ENCODE data around the gene CBS.
"Not testable (repeated sequence)": the region's sequence is repeated elsewhere in the genome, so short reads cannot be mapped to it uniquely, and the experiment has no call there.

Gene CBS

DNA sequence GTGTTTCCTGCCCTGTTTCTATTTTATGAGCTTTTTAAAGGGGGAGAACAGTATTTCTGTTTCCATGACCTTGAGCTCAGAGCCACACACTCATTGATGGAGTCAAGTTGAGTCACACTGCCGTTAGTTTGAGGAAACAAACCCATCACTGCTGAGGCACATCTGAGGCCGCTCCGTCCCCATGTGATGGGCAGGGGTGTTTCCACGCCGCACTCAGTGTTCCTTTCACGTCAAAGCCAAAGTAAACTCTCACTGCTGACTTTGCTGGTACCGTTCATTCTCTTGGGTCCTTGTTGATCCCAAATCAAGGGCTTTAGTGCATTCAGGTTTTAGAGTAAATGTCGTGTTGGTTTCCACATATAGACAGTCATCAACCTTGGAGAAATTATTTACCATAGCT, 52.5 kb downstream of the CBS start:
- DNase-seq = no peak

DNA sequence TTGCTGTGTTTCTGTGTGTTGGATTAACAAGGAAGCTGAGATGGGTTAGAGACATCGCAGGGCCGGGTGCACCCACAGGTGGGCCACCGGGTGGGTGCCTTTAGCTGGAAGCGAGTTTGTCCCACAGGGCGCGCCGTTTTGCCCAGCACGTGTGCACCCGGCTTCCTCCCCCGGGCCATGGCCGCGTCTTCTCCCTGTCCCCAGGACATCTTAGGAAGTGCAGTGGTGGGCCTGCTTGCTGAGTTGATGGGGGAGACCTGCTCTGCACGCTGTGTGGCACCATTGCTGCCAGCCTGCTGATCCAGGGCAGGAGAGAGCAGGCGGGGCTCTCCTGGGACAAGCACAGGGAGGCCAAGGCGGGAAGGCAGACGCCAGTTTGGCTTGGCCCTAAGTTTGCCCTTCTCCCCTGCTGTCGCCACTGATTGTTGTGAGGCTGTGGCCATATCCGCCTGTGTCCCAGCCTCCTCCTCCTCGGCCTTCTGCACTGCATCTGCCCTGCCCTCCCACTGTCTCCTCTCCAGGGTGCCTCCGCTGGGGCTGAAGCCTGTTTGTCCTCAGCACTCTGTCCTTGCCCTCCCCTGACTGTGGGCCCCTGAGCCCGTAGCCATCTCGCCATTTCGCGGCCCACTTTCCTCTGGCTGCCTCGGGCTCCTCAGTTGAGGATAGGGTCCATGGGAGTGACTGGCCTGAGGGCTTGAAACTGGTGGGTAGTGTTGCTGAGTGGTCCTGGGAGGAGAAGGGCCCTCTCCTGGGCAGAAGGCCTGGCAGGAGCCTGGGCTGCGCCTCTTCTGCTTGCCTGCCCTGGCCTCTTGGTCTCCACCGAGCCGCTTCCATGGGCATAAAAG, 53.7 kb downstream of the CBS start:
- DNase-seq = no peak

DNA sequence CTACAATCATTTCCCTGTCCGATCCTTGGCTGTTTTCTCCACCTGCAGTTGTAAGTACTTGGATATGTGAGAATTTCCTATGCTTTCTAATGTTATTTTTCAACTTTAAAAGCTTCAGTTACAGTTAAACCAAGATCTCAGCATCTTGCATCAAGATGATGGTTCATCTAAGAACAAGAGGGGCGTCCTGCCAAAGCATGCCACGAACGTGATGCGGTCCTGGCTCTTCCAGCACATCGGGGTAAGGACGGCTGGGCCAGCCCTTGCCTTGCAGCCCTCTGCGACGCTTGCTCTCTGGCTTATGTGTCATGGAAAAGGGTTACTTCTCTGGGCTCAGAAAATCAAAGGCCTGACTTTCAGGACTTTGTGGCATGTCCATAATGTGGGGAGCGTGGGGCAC, 54.4 kb downstream of the CBS start:
- DNase-seq = no peak

DNA sequence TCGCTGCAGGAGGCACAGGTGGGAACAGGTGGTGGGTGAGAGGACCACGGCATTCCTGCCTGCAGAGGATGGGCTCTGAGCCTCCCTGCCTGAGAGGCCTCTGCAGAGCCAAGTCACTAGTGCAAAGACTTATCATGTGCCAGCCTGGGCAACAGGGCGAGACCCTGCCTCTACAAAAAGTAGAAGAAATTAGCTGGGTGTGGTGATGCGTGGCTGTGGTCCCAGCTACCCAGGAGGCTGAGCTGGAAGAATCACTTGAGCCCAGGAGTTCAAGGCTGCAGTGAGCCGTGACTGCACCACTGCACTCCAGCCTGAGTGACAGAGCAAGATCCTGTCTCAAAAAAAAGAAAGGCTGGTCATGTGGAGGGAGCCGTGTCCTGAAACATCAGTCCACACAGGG, 54.9 kb downstream of the CBS start:
- no peak for DNase-seq

DNA sequence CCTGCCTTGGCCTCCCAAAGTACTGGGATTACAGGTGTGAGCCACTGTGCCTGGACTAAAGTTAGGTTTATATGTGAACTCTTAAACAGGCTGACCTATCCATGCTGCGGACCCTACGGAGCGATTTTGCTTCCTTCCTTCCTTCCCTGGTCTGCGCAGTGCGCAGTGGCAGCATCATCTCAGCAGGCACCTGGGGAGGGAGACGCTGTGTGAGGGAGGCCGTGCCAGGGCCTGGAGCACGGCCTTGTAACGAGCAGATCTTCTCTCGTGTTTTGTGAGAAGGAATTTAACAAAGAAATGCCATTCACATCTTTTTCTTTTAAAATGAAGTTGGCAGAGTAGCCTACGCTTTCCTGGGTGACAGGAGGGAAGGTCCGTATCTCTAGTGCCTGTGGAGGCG, 55.5 kb downstream of the CBS start:
- DNase-seq = no peak

DNA sequence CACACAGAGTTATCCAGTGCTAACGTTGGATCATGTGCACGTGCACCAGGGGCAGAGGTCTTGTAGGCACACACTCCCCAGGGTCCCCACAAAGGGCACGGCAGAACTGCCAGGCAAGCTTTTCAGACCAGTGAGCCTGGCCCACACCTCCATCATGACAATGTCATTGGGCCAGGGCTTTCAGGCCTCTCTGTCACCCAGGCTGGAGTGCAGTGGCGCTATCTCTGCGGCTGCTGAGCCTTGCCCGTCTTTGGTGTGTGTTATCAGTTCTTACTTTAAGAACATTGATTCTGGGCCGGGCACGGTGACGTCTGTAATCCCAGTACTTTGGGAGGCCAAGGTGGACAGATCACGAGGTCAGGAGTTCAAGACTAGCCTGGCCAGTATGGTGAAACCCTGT, 57.1 kb downstream of the CBS start:
- DNase-seq = no peak

DNA sequence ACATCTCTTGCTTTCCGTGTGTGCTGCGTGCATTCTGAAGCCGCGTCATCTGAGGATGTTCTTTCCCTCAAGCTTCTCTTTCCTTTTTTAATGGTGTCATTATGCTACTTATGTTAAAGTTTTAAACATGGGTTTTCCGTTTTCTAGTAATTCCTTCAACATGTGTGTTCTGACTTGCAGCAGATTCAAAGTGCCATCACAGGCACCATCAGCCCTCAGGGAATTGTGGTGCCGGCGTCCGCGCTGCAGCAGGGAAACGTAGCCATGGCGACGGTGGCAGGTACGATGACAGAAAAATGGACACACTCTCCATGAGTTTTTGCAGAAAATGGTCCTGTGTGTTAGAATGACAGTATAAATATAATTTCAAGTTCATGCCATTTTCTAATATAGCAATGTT, 58.9 kb downstream of the CBS start:
- no peak for DNase-seq

DNA sequence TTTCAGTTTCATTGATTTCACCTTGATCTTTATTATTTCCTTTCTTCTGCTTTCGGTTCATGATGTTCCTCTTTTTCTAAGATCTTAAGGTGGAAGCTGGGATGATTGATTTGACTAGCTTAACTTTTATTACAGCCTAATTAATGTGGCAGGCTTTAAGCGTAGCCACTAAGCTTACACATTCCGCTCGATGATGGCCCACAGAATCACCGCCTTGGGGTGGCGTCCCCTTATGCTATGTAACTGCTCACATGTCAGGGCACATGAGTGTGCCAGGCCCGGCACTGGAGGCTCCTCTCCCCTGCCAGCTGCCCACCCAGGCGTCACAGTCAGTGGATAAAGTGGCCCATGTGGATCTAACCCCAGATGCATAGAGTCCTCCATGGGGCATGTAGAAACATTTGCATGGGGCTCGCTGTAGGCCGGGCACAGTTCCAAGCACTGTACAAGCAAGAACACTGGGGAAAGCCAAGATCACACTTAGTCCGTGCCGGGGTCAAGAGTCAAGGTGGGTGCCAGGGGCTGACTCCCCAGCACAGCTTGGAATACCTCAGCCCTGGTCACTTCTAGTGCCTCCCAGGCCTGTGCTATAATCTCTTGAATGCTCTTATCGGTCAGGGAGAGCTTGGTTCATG, 59.6 kb downstream of the CBS start:
- no peak for DNase-seq

DNA sequence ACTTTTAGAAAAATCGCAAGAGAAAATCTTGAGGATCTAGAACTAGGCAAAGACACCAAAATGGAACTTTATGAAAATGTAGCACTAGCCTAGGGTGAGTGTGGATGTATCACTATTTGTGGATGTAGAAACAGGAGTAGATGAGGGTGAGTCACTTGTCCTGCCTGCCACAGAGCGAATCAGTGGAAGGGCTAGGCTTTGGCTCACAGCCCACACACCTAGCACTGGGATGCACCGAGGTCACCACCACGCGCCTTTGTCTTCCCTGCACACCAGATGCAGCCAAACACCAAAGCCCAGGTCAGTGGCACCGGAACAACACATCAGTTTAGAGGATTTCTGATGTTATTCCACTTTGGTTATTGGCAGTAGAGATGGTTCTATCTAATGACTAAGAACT, 63.0 kb downstream of the CBS start:
- DNase-seq = no peak

DNA sequence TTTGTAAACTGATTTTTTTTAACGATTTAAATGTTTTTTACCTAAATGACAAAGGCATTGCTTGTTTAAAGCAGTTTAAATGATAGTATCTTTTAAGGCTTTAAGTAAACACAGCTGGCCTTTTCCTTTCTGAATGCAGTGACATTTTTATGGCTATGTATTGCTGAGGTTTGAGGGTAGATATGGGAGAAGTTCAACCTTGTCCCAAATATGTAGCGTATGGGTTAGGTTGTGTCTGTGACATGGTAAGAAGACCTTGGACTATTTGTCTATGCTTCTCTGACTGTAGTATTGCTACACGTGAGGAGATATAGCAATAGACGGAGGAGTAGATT, 68.8 kb downstream of the CBS start:
- no peak for DNase-seq

DNA sequence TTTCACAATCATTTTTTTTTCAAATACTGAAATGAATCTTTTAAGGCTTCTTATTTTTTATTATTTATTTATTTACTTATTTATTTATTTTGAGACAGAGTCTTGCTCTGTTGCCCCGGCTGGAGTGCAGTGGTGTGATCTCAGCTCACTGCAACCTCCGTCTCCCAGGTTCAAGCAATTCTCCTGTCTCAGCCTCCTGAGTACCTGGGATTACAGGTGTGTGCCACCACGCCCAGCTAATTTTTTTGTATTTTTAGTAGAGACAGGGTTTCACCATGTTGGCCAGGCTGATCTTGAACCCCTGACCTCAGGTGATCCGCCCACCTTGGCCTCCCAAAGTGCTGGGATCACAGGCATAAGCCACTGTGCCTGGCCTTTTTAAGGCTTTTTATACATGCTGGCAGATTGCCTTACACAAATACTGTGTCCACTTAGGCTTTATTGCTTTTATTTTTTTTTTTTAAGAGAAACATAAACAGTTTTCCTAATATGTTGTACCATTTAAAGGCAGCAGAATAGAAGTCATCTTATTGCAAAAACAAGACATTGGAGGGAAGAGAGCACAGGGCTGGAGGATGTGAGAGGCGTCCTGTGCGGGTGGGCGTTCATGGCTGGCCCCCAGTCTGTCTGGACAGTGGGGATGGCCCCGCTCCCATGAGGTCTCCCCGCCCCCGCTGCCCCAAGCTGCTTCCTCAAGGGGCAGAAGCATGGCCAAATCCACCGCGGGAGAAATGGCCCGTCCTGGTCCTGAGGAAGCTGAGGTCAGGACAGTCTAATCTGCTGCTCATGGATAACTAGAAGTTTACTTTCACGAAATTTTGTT, 69.4 kb downstream of the CBS start:
- not testable (repeated sequence) for DNase-seq

DNA sequence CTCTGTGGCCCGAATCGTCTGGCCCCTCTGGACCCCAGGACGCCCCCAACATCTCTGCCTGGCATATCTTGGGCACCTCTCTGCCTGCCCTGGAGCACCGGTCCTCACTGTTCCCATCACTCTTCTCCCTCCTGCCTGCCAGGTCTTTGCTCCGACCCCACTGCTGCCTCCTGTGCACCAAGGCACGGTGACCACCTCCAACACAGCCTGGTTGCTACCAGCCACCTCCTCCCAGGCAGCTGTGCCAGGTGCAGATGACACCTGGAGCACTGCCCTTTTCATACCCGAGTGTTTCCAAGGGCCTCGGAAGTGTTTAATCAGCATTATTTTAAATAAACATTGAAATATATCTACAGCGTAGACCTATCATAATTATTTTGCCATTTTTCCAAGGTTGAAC, 70.0 kb downstream of the CBS start:
- DNase-seq = no peak

DNA sequence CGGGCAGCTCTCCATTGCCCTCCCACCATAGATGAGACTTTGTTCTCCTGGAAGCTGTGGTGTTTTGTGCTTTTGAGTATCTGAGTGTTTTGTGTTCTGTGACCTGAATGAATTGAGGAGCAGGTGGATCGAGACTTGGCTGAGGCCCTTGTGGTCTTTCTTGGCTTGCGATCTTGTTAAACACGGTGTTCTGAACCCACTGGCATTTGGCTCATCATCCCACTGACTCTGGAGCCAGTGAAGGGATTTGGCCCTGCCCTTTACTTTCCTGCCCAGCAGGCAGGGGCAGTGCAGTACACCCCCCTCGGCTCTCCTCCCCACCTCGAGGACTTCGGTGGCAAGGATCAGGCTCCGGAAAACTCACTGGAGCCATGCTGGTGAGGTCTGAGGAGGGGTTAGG, 70.7 kb downstream of the CBS start:
- DNase-seq = no peak
